ENCODE results near the gene C2orf68. TPM values are rescaled to one million over a fixed set of nuclear protein-coding genes. Genes with fewer than 3 reads are reported as not detected.

Gene C2orf68
- polyA plus RNA-seq, 1 of the 3 experiments (the other 2 are of a cell fraction), result 14.5 TPM

- Histone ChIP-seq H3K79me2 (ENCODE audit: insufficient read depth) (peaks cover 35% of the 10 kb centered on the region), H3F3A (replicated peaks; ENCODE audit: insufficient read depth) (peaks cover 8% of the 10 kb centered on the region), H3K4me1 (ENCODE audit: control insufficient read depth in 1 of 2, insufficient read depth in 2 of 2, low read depth in 1 of 2, low read length in 1 of 2) (peaks cover 0 to 26% of the 10 kb centered on the region in 2 experiments; a peak in 2 of 4 replicates), H3K4me3 (ENCODE audit: low read depth in 2 of 2, low read length in 1 of 2) (no peak overlapping the region), H4K20me1 (ENCODE audit: insufficient read depth) (no peaks in the 10 kb centered on the region), H3K27ac (ENCODE audit: low read depth in 2 of 2, low read length in 1 of 2) (no peak overlapping the region), H3K9me2 (no peaks in the 10 kb centered on the region), H3K4me2 (no peak overlapping the region), H2AFZ (ENCODE audit: low read depth) (no peak overlapping the region), H3K9ac (no peak overlapping the region), H3K36me3 (replicated peaks in 1 of 2; ENCODE audit: control insufficient read depth in 1 of 2, insufficient read depth in 2 of 2, low read length in 1 of 2) (peaks cover 0 to 28% of the 10 kb centered on the region in 2 experiments), H3K9me3 (no peaks in the 10 kb centered on the region), H3K27me3 (ENCODE audit: insufficient read depth) (no peaks in the 10 kb centered on the region)
- DNase-seq, result no peak
- ChIA-PET POLR2A (interaction anchor here (0.5 to 1.2 kb wide), 2 partner anchors 12 to 69 kb away, joined by 3 to 4 read pairs; partner anchors contain the start of gene C2orf68), CTCF (no interaction called here)
- TF ChIP-seq FOXM1 (IDR thresholded peaks at IDR 0.05; ENCODE audit: low read depth) (no peak), TCF12 (IDR thresholded peaks at IDR 0.05) (no peak), REST (IDR thresholded peaks at IDR 0.05; ENCODE audit: low read depth, low read length) (no peak), RXRA (IDR thresholded peaks at IDR 0.05; ENCODE audit: borderline replicate concordance, low read depth) (no peak), TAF1 (IDR thresholded peaks at IDR 0.05; ENCODE audit: borderline replicate concordance, low read depth, low read length) (no peak), USF2 (IDR thresholded peaks at IDR 0.05; ENCODE audit: borderline replicate concordance, low read depth, low read length) (no peak), NFIC (IDR thresholded peaks at IDR 0.05; ENCODE audit: borderline replicate concordance) (no peak), FOSL2 (IDR thresholded peaks at IDR 0.05; ENCODE audit: borderline replicate concordance, low read depth) (no peak), CTCF (IDR thresholded peaks at IDR 0.05) (no peak), GABPA (IDR thresholded peaks at IDR 0.05; ENCODE audit: low read depth) (no peak), ZBTB33 (IDR thresholded peaks at IDR 0.05; ENCODE audit: borderline replicate concordance, low read depth) (no peak), CHD2 (IDR thresholded peaks at IDR 0.05; ENCODE audit: low read length, partially characterized antibody) (no peak), TEAD4 (IDR thresholded peaks at IDR 0.05; ENCODE audit: borderline replicate concordance, insufficient read depth) (no peak)
- 75% methylated on average over 3 of the region's 3 CpGs for WGBS (ENCODE audit: low lambda C conversion rate)
These were observed 11.7 kb downstream of the C2orf68 start for GRCh38 chr2:85600235-85600575.
